ENCODE data around the gene STPG4.

DNA sequence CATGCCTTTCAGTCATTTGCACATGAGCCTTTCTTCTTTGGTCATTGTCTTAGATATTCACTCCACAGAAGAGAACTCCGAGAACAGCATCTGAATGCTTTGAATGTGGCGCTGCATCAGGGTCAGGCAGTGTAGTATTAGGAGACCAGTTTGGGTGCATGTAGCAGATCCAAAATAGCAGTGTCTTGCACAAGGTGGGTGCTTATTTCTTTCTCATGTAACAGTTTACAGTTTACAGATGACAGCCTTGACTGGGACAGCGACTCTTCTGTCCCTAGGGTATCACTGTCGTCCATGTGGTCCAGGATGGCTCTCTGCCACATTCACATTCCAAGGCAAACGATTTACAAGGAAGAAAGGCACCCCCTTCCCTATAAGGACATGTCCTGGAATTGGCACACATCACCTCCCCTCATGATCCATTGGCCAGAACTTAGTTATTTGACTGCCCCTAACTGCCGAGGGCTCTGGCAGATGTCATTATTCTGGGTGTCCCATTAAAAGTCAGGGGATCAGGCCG lies 101.0 kb downstream of the STPG4 start:
- TF ChIP-seq, protein P1, sequence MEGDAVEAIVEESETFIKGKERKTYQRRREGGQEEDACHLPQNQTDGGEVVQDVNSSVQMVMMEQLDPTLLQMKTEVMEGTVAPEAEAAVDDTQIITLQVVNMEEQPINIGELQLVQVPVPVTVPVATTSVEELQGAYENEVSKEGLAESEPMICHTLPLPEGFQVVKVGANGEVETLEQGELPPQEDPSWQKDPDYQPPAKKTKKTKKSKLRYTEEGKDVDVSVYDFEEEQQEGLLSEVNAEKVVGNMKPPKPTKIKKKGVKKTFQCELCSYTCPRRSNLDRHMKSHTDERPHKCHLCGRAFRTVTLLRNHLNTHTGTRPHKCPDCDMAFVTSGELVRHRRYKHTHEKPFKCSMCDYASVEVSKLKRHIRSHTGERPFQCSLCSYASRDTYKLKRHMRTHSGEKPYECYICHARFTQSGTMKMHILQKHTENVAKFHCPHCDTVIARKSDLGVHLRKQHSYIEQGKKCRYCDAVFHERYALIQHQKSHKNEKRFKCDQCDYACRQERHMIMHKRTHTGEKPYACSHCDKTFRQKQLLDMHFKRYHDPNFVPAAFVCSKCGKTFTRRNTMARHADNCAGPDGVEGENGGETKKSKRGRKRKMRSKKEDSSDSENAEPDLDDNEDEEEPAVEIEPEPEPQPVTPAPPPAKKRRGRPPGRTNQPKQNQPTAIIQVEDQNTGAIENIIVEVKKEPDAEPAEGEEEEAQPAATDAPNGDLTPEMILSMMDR (IDR thresholded peaks at IDR 0.05): no peak
- TF ChIP-seq POLR2AphosphoS5 (IDR thresholded peaks at IDR 0.05): no peak

All from prostate gland (tissue), 2 donors.